SW 1271 (cell line): ENCODE measurements around the gene STN1.

Source experiments
- DNase-seq, 2 experiments: peaks; one replicate each; lab custom pipeline; 2025; lab: John Stamatoyannopoulos, UW

Gene STN1

DNA sequence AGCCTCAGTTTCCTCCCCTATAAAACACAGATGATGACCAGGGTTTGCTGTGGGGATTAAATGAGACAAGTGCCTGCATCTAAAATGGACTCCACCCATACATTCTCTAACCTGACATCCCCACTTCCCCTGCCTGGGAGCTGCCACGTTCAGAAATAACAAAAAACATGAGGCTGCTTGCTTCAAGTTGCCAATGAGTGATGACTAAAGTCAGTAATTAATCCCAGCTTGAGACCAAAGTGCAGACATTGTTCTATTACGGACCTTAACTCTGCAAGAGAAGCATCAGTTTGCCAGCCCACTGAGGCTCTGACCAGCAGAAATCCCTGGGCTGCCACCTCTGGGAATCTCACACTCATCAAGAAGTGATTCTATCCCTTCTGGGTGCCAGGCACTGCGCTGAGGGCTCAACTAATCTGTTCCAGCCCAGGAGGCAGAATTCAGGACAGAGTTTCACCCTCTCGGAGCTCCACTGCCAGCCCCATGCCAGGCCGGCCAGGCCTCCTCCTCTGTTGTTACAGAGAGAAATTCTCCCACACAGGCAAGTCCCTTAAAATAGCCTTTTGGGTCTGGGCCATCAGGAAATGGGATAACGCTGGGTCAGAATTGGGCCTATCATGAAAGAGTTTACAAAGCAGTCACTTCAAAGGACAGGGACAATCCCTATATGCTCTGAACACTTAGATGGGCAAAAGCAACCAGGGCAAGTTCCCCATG, 74.0 kb downstream of the STN1 start:
- no peak for DNase-seq

GRCh38 chr10:103843045-103843444, 74.9 kb downstream of the STN1 start:
- DNase-seq = no peak

DNA sequence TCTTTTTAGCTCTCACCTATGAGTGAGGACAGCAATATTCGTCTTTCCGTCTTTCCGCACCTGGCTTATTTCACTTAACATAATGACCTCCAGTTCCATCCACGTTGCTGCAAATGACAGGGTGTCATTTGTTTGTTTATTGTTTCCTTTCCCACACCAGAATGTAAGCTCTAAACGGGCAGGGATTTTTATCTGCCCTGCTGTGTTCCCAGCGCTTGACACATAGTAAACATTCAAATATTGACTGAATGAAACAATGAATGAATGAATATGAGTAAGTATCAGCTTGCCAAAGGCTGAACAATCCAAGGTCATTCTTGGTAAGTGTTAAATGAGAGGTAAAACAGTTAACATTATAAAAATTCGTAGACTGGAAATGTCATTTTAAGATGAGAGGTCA, 75.4 kb downstream of the STN1 start:
- no peak for DNase-seq

DNA sequence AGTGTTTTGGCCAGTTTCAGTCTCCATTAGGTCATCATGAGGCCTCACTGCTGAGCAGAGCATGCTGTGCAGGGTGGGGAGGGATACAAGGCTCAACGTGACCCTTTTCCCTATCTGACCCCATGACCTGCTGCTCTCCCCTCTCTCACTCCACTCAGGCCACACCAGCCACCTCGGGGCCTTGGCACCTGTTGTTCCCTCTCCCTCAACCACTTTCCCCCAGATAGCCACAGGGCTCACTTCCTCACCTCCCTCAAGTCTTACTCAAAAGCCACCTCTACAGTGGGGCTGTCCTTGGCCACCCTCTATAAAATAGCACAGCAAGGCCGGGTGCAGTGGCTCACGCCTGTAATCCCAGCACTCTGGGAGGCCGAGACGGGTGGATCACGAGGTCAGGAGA, 76.5 kb downstream of the STN1 start:
- no peak for DNase-seq

- no peak for DNase-seq
These were observed 77.3 kb downstream of the STN1 start for GRCh38 chr10:103840740-103841070.

DNA sequence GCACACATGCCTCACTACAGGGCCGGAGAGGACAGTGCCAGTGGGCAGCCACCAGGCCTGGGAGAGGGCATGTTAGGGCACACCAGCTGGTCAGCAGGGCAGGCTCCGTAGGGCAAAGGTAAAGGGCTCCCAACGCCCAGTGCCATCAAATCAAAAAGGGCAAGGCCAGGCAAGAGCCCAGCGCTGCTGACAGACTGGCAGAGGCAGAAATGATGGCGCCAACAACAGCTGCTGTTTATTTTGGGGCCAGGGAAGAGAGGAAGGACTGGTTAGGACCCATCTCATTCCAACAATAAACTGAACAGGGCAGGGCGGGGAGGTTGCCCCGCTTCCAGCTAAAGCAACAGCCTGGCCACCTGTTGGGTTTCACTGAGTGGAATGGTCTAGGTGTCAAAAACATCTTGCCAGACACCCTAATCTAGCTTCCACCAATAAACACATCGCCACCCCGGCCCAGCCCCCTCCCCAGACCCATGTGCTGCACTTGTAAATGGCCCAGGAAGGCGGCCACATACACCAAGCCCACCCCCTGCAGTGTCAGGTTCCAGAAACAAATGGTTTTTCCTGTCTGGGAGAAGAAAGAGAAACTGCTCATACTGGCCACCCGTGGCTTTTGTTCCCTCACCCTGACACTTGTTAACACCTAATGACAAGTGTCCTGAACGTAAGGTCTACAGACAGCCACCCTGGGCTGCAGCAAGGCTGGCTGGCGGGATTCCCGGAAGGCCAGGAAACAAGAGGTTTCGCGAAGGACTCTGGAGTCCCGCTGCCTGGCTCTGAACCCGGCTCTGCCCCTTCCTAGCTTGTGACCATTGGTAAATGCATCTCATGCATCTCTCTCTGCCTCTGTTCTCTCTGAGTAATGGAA, 77.9 kb downstream of the STN1 start:
- no peak for DNase-seq

DNA sequence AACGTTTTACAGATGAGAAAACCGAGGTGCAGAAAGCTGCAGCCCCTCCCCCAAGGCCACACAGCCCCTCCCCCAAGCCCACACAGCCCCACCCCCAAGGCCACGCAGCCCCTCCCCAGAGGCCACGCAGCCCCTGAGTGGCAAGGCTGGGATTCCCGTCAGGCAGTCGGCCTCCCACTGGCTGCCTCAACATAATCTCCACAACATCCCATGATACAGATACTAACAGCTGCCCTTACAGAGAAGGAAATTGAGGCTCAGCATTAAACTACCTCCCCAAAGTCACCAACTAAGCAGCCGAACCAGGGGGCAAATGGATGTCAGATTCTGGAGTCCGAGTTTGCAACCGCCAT, 78.5 kb downstream of the STN1 start:
- no peak for DNase-seq

GRCh38 chr10:103838862-103839518, 79.0 kb downstream of the STN1 start:
- DNase-seq = no peak

GRCh38 chr10:103838070-103838395, 80.0 kb downstream of the STN1 start:
- no peak for DNase-seq

DNA sequence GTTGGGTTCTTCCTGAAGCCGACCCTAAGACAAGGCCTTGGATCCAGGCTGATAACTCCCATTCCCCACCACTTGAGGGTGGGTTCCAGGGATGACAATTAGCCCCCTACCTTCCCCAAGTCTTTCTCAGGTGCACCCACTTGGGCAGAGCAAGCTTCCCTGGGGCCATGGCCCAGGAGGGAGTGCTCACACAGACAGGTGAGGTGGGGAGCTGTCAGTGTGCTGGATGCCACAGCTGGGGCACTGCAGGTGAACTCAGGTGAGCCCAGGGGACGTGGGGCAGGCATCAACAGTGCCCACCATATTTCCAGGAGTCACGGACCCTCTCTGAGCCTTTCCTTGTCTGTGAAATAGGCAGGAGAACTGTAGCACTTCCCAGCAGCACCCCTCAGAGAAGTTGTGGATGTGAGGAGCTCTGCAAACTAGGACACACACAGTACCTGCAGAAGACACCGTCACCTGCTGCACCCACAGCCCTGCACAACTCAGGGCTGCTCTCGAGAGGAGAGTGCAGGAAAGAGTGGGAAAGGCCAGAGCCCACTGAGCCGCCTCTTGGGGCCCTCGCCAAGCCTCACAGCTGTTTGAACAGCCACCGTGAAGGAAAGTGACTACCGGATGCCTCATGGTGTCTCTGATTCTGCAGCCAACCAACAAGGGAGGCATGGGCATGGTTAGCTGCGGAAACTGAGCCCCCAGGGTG, 80.5 kb downstream of the STN1 start:
- no peak for DNase-seq

- no peak for DNase-seq
These were observed 81.1 kb downstream of the STN1 start for GRCh38 chr10:103836861-103837260.

DNA sequence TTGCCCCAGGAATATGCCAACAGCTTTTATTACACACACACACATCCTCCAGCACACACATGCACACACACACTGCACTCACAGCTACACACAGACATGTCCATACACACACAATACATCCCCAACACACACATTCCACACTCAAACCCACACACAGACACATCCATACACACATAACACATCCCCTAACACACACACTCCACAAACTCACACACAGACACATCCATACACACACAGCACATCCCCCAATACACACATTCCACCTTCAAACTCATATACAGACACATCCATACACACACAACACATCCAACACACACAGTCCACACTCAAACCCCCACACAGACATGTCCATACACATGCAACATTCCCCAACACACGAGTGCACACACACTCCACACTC, 81.7 kb downstream of the STN1 start:
- DNase-seq = no peak

DNA sequence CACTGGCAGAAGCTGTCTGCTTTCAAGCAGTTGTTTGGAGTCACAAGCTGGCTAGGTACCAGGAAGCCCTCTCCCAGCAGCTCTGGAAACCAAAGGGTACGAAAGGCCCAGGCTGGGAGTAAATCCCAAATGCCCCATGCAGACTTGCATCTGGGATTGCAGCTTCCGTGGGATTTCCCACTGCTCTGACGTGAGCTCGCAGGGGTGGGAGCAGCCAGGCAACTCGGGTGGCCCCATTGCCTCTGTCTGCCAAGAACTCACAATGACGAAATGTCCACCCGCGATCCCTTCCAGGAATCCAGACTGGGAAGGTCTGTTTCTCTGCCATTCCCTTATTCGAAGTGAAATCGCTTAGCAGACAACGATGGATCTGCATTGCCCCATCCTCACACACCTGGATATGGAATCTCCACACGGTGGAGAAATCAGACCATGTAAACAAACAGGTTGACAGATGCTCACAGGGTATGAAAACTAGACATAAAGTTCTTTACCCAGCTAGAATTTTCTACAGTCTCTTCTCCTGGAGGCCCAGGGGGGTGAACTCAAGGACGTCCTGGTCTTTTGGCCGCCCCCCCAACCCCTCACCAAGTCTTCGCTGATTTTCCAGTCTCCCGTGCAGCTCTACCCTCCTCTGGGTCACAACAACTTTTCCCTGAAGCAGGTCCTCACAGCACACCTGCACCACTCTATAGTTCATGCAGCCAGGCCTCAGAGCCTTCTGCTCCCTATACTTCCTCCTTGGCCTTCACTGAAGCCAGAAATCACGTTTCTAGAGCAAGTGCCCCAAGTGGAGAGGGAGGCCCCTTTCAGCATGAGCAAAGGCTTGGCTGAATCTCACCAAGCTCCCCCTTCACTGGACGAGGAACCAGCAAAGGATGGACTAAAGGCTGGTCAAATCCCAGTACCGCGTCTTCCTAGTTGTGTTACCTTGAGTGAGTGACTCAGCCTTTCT, 82.6 kb downstream of the STN1 start:
- no peak for DNase-seq

- DNase-seq = no peak
These were observed 83.4 kb downstream of the STN1 start for GRCh38 chr10:103834436-103835095.

DNA sequence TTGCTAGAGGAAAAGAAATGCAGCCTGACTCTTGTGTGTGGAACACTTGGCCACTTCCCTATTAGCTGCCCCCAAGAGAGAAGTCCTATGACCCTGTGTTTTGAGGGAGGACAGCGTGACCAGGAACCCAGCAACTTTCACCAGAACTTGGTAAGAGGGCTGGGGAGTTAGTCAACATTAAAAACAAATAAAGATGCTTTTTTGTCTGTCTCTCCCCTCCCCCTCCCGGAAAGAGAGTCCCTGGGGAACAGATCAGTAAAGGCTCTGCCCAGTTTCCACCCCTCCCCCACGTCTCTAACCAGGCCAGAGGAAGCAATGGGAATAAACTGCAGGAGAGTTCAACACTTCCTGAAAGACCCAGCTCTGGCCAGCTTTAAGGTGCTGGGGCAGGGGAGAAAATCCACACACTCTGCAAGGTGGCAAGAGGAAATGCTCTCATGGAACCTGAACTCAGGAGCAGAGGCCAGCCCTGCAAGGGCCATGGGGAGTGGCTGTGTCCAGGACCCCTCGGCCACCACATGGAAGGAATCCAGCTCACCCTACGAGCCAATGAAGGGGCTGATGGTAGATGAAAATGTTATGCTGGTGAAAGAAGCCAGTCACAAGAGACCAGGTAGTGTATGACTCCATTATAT, 84.1 kb downstream of the STN1 start:
- DNase-seq = no peak

GRCh38 chr10:103832806-103833205, 85.2 kb downstream of the STN1 start:
- DNase-seq = no peak
